ENCODE results near the gene SIRPB1.
A peak's percentile ranks its signal among the peaks of the same experiment; 100 is the strongest.
"Not testable (repeated sequence)": the region's sequence is repeated elsewhere in the genome, so short reads cannot be mapped to it uniquely, and the experiment has no call there.

SIRPB1 gene

DNA sequence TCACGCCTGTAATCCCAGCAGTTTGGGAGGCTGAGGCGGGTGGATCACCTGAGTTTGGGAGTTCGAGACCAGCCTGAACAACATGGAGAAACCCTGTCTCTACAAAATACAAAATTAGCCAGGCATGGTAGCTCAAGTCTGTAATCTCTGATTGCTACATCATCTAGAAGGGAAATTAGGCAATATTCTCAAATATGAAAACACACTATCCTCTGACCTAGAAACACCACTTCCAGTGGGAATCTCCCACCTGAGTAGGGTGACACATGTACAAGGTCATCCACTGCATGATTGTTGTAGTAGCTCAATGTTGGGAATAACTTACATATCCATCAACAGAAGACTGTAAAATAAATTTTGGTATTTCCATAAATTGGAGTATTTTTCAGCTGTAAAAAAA lies 43.2 kb downstream of the SIRPB1 start:
- Histone ChIP-seq H3K36me3 (peaks cover 42% of the 10 kb centered on the region), H3K4me3 (ENCODE audit: low read depth in 1 of 2, low read length in 1 of 2) (peak overlapping the region in 1 of 2 experiments; percentile 7), H3K27ac (peak overlapping the region; percentile 81), H3K9me3 (no peaks in the 10 kb centered on the region), H3K27me3 (no peaks in the 10 kb centered on the region), H3K4me1 (ENCODE audit: control insufficient read depth in 1 of 2, insufficient read depth in 1 of 2, low read depth in 1 of 2, low read length in 1 of 2) (peaks cover 31 to 40% of the 10 kb centered on the region in 2 experiments)
- TF ChIP-seq, protein P1, sequence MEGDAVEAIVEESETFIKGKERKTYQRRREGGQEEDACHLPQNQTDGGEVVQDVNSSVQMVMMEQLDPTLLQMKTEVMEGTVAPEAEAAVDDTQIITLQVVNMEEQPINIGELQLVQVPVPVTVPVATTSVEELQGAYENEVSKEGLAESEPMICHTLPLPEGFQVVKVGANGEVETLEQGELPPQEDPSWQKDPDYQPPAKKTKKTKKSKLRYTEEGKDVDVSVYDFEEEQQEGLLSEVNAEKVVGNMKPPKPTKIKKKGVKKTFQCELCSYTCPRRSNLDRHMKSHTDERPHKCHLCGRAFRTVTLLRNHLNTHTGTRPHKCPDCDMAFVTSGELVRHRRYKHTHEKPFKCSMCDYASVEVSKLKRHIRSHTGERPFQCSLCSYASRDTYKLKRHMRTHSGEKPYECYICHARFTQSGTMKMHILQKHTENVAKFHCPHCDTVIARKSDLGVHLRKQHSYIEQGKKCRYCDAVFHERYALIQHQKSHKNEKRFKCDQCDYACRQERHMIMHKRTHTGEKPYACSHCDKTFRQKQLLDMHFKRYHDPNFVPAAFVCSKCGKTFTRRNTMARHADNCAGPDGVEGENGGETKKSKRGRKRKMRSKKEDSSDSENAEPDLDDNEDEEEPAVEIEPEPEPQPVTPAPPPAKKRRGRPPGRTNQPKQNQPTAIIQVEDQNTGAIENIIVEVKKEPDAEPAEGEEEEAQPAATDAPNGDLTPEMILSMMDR (IDR thresholded peaks at IDR 0.05): no peak

DNA sequence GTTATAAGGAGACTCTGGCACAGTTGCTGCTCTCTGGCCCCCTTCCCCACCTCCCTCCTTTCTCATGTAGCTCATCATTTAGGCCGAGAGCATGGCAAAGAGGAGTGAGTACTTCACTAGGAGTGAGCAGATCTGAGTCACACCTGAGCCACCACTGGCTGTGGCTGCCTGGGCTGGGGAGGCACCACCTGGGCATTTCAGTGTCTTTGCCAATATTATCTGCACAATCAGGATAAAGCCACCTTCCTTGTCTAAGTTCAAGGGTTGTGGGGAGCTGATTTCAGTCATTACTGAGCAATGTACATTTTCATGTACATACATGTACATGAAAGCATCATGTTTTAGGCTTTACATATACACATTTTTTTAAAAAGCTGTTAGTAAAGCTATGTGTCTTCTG lies 43.8 kb downstream of the SIRPB1 start:
- Histone ChIP-seq H3K36me3 (peaks cover 48% of the 10 kb centered on the region), H3K4me1 (ENCODE audit: control insufficient read depth in 1 of 2, insufficient read depth in 1 of 2, low read depth in 1 of 2, low read length in 1 of 2) (peaks cover 34 to 44% of the 10 kb centered on the region in 2 experiments)
- H3K27me3 ChIP-seq: not testable (repeated sequence)

DNA sequence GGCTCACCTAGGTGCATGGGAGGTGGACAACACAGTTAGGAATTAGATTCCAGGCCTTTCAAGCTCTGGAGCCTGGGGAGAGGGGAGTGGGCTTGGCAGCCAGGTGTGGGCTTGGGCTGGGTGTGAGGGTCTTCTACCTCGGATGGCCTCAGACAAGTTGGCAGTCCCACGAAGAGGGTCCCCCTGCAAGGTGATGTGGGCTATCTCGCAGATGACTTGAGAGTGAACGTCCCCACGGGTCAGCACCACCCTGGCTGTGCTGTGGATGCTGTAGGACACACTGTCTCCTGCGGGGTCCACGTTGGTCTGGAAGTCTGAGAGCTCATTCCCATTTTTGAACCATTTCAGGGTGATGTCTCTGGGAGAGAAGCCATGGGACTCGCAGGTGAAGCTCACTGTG lies 48.2 kb downstream of the SIRPB1 start:
- peaks cover 40% of the 10 kb centered on the region for H3K36me3 ChIP-seq
- H3K27me3 ChIP-seq; H3K4me3 ChIP-seq (ENCODE audit: low read depth in 1 of 2, low read length in 1 of 2); H3K9me3 ChIP-seq: not testable (repeated sequence)
- peaks cover 51 to 53% of the 10 kb centered on the region in 2 experiments for H3K4me1 ChIP-seq (ENCODE audit: control insufficient read depth in 1 of 2, insufficient read depth in 1 of 2, low read depth in 1 of 2, low read length in 1 of 2)
- peak overlapping the region; percentile 97 for H3K27ac ChIP-seq

More for the DNA sequence above, 43.8 kb downstream of the SIRPB1 start:
- Histone ChIP-seq H3K27ac (peak overlapping the region; percentile 81), H3K4me3 (ENCODE audit: low read depth in 1 of 2, low read length in 1 of 2) (peak overlapping the region in 1 of 2 experiments; percentile 7)
- not testable (repeated sequence) for H3K9me3 ChIP-seq

Data from neutrophil (primary cell).